Superior temporal gyrus (tissue), 1 donor: Measurements from ENCODE around the gene COL26A1.
"Not testable (repeated sequence)": the region's sequence is repeated elsewhere in the genome, so short reads cannot be mapped to it uniquely, and the experiment has no call there.

Experiments used
- DNase-seq: peaks from one replicate; pipeline ENCODE4 v3.0.0-alpha.2; 2016; ENCODE audit errors: extremely low spot score

Gene COL26A1

GRCh38 chr7:101402081-101402779 lies 39.6 kb downstream of the COL26A1 start:
- DNase-seq, result no peak

DNA sequence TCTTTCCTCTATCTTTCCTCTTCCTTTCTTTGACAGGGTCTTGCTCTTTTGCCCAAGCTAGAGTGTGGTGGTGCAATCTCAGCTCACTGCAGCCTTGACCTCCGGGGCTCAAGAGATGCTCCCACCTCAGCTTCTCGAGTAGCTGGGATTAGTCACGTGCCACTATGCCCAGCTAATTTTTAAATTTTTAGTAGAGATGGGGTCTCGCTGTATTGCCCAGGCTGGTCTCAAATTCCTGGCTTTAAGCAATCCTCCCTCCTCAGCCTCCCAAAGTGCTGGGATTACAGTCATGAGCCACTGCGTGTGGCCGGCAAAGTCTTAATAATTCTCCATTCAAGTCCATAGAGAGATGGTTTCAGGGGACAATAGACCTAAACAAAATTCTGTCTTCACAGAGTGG lies 40.2 kb downstream of the COL26A1 start:
- DNase-seq, result no peak

DNA sequence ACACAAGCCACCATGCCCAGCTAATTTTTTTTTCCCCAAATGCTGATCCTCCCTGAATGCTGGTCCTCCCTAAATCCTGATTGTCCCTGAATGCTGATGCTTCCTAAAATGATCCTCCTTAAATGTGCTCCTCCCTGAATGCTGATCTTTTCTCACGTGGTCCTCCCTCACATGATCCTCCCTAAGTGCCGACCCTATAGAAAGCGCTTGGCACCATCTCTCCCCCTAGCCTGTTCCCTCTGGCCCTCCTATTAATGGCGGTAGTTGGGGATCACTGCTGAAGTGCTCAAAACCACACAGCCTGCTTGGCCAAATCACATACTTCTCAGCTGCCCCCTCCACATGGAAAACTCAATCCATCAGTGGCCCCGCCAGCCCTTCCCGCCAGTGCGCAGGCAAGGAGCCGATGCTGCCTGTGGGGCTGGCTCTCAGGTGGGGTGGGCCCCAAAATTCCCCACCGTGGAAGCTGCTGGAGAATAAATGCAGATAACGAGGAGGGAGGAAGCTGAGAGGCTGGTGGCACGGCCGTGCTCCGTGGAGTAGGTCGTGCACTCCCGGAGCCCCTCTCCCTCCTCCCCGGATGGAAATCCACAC lies 42.9 kb downstream of the COL26A1 start:
- DNase-seq, result no peak

DNA sequence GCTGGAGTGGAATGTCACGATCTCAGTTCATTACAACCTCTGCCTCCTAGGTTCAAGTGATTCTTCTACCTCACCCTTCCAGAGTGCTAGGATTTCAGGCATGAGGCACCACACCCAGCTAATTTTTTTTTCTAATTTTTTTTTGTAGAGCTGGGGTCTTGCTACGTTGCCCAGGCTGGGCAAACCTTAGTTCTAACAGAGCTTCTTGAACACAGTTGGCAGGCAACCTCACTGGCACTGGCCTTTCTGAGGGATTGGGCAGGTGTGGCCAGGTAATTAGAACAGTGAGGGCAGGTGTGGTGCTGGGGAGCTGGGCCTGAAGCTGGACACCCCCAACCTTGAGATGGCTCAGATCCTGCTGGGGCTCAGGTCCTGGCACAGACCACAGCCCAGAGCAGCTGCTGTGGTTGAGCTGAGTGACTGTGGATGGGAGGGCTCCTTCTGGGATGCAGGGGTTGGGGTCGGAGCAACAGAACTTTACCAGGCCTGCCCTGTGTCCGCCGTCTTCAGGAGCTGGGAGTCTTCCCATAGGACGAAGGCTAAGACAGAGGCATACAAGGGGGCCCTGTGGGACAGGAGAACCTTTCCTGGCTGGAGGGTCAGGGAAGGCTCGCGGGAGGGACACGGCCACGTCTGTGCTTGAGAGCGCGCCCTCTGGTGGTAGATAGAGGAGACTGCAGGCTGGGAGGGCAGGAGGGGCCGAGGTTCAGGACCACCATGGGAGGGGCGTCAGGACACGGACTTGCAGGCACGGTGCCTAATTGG lies 48.2 kb downstream of the COL26A1 start:
- DNase-seq, result no peak

DNA sequence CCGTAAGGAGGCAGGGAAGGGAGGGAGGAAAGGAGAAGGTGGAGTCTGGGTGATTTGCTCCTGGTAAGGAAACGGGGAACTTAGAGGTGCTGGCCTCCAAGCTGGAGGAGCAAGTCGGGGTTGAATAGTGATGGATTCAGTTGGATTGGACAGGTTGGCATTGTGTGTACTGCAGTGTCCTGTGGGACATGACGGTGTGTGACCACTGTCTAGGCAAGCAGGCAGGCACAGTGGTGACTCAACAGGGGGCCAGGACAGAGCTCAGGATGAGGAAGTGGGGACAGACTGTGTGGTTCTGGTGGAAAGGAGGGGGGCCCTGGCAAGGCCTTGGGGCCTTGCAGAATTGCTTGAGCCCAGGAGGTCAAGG lies 48.8 kb downstream of the COL26A1 start:
- no peak for DNase-seq

DNA sequence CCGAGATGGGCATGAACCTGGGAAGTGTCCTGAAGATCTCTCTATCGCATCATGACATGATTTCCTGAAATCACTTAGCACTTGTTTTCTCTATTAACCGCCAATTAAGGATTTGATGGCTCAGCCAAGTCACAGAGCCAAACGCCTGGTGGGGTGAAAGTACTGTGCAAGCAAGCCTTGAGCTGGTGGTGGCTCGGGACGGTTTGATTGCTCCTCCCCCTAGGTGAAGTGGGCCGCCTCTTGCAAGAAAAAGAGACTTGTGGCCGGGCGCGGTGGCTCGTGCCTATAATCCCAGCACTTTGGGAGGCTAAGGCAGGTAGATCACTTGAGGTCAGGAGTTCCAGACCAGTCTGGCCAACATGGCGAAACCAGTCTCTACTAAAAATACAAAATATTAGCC lies 50.3 kb downstream of the COL26A1 start:
- no peak for DNase-seq

DNA sequence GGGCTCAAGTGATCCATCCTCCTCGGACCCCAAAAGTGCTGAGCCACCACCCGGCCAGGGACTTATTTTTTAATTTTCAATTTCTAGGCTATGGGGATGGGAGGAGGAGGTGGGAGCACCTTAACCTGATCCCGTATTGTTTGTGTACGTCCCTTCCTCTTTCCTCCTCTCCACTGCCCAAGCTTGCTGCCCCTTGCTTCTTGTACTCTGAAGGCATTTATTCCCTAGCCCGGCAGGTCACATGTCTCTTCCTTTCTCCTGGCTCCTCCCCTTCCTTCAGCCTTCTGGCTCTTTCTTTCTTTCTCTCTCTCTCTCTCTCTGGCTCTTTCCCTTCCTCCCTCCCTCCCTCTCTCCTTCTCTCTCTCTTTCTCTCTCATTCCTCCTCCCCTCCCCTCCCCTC lies 56.0 kb downstream of the COL26A1 start:
- no peak for DNase-seq

DNA sequence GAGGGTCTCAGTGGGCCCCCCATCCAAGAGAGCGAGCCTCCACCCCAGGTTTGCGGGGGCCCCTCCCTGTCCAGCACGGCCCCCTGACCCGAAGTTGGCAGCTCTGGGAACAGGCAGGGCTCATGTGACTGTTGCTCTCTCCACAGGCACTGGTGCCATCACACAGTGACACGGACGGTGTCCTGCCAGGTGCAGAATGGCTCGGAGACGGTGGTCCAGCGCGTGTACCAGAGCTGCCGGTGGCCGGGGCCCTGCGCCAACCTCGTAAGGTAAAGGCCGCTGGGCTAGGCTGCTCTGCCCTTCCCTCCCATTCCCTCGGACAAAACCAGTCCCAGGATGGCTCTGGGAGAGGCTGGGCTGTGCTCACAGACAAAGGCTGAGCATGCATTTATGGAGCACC lies 57.2 kb downstream of the COL26A1 start:
- DNase-seq, result no peak

DNA sequence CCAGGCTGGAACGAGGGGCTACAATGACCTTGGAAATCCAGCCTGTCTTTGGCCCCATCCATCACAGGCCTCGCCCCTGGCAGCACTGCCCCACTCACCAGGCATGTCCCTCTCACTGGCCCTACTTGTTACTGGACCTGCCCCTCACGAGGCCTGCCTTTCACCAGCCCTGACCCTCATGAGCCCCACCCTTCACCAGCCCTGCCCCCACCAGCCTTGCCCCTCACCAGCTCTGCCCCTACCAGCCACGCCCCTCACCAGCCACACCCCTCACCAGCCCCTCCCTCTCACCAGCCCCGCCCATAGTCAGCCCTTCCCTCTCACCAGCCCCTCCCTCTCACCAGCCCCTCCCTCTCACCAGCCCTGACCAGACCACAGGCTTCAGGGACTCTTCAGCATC lies 57.8 kb downstream of the COL26A1 start:
- DNase-seq, result no peak

DNA sequence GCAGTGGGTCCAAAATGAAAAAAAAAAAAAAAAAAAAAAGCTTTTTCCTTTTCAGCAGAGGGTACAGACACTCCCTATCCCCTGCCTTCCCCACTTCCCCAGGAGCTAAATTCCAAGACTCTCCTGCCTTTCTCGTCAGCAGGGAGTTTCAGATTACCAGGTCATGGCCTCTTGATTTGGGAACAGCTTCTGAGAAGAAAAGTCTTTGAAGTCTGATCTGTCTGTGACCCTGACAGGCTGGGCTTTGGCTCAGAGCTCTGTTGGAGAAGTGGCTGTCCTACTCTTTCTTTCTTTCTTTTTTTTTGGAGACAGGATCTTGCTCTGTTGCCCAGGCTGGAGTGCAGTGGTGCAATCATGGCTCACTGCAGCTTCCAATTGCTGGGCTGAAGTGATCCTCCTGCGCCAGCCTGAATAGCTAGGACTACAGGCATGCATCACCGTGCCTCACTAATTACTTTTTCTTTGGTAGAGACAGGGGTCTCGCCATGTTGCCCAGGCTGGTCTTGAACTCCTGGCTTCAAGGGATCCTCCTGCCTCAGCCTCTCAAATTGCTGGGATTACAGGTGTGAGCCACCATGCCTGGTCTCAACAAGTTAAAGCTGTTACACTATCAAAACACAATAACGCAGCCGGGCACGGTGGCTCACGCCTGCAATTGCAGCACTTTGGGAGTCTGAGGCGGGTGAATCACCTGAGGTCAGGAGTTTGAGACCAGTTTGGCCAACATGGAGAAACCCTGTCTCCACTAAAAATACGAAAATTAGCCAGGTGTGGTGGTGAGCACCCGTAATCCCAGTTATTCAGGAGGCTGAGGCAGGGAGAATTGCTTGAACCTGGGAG lies 59.9 kb downstream of the COL26A1 start:
- no peak for DNase-seq

DNA sequence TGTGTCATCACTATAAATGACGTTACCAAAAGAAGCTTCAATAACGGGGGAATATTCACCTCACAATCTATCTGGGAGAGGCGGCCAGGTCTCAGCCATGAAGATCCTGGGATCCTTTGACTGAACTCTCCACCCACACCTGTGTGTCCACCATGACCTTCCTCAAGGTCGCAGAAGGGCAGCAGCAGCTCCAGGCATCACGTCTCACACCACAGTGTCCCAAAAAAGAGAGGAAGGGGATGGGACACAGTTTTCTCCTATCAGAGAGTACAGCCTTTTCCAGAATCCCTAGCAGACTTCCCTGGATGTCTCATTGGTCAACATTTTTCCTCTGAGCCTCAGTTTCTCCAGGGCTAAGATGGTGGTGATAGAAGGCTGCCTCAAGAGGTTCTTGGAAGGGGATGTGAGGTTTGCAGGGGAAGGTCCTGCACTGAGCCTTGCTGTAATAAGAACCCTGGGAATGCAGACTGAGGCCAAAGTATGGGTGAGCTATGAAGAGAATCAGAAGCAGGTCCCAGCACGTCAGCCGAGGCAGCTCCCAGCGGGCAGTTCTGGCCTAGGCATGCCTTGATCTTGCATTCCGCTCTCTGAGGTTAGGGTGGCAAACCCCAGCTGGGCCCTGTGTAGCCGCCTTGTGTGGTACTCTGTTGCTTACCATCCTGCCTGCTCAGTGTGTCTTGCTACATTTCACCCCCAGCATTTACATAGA lies 63.8 kb downstream of the COL26A1 start:
- DNase-seq, result no peak

GRCh38 chr7:101428093-101428866 lies 65.6 kb downstream of the COL26A1 start:
- DNase-seq, result no peak

DNA sequence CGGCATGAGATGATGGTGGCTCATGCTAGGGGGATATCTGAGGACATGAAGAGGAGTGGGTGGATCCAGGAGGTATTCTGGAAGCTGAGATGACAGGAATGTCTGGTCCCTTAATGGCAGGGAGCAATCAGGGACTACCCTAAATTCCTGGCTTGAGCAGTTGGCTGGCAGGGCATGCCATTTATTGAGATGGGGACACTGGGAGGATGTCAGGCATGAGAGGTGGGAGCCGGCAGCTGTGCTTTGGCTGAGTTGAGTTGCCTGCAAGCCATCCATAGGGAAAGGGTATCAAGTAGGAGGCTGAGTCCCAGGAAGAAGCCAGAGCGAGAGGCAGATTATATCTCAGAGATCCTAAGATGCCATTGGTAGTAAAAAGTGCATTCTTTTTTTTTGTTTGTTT lies 69.6 kb downstream of the COL26A1 start:
- no peak for DNase-seq

DNA sequence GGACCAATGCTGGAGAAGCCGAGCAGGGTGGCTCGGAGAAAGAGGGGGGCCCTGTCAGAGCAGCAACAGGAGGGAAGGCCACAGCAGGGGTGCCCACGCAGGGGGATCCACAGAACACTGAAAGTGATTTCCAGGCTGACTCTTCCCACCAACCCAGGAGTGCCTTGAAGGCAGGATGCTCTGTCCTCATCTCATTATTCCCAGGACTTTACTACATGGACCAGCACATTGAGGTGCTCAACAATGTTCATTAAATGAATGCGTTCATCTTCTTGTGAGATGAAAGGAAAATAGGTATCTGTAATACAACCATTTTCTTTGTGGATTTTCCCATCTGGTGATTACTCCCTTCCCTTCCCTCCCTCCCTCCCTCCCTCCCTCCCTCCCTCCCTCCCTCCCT lies 71.0 kb downstream of the COL26A1 start:
- no peak for DNase-seq

DNA sequence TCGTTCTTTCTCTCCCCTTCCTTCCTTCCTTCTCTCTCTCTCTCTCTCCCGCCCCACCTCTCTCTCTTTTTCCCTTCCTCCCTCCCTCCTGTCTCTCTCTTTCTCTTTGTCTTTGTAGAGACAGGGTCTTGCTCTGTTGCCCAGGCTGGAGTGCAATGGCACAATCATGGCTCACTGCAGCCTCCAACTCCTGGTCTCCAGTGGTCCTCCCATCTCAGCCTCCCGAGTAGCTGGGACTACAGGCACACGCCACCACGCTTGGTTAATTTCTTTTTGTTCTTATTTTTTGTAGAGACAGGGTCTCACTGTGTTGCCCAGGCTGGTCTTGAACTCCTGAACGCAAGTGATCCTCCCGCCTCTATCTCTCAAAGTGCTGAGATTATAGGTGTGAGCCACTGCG lies 71.5 kb downstream of the COL26A1 start:
- not testable (repeated sequence) for DNase-seq

DNA sequence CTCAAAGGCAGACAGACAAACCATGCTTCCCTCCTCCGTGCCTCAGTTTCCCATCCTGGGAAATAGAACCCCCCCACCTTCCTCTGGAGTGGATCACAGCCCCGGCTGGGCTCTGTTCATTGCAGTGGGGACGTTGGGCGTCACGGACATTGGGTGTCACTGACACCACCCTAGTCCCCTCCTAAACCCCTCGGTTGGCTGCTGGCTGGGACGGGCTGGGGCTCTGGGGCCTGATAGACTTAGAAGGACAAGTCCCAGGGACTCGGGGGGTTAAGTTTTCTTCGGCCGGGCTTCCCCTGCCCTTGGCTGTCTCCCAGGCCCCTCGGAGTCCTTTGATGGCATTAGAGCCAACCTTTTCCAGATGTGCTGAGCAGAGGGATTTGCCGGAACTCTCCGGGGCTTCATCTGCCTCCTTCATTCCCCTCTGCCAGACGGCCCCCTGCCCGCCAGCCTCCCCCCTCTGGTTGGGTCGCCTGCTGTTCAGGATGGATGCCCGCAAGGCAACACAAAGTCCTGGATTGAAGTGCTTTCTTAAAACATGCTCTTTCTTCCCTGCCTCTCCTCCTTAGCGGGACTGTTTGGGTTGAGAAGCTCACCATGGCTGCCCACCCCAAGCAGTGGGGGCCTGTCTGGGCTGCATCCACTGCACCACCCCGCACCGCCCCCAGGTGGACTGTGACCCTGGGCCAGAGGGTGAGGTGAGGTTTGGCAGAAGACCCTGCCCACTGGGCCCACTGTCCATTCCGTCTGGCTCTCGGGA lies 73.0 kb downstream of the COL26A1 start:
- DNase-seq, result no peak

DNA sequence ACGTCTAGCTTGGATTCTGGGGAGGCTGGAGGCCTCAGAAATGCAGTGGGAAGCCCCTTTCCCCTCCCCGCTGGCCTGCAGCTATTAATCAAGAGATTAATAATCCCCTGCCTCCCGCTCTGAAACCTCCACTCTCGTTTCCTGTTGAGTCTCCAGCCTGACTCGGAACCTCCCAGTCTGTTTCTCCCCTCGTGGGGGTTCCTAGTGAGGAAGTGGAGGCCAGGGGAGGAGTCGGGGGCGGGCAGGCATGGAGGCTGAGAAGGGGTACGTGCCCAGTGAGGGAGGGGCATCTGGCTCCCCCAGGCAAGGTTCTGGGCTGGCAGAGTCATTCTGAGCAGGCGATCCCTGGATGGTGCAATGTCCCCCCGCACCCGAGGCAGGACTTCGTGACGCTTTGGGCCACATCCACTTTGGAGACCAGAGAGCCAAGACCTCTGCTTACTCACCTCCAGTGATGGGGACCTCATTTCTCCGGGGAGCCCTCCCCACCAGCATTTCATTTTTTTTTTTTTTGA lies 73.6 kb downstream of the COL26A1 start:
- no peak for DNase-seq

DNA sequence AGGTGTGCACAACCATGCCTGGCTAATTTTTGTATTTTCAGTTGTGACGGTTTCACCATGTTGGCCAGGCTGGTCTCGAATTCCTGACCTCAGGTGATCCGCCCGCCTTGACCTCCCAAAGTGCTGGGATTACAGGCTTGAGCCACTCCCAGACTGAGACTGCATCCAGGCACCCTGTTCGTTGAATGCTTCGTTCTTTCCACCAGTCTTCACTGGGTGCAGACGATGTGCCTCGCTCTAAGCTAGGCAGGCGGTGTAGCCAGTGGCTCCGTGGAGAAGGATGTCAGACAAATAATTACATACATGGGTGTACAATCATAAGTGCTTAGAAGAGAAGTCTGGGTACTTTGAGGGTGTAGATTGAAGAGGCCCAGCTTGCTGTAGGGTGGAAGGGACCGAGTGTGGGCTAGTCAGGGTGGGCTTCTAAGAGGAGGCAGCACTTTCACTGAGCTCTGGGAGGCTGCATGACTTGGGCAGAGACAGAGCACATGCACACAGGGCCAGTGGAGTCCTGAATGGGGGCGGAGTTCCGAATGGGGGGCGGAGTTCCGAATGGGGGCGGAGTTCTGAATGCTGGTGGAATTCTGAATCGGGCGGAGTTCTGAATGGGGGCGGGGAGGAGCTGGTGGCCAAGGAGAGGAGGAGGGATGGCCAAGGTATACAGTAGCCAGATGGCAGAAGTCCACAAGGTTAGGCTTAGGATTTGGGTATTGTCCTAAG lies 74.3 kb downstream of the COL26A1 start:
- DNase-seq, result no peak

GRCh38 chr7:101441890-101442289 lies 79.2 kb downstream of the COL26A1 start:
- no peak for DNase-seq
